Measurements from ENCODE around the gene SLX4.

Gene SLX4

GRCh38 chr16:3579776-3580175, 31.6 kb downstream of the SLX4 start:
- Mint-ChIP-seq H3K36me3 (ENCODE audit: low read depth) (peaks cover 10% of the 10 kb centered on the region), H3K27ac (peak overlapping the region; percentile 93 to 96 (median 93)), H3K4me3 (no peak overlapping the region), H3K9me3 (no peaks in the 10 kb centered on the region), H3K27me3 (ENCODE audit: low read depth) (no peaks in the 10 kb centered on the region), H3K4me1 (peaks cover 20% of the 10 kb centered on the region)
- TF ChIP-seq CTCF (IDR thresholded peaks at IDR 0.05; ENCODE audit: unreplicated experiment in 3 of 3), result no peak

GRCh38 chr16:3578610-3579551, 32.5 kb downstream of the SLX4 start:
- H3K9me3 Mint-ChIP-seq, result no peaks in the 10 kb centered on the region
- H3K27ac Mint-ChIP-seq, result peak overlapping the region; percentile 93 to 96 (median 93)
- peaks cover 20% of the 10 kb centered on the region for H3K4me1 Mint-ChIP-seq
- H3K27me3 Mint-ChIP-seq (ENCODE audit: low read depth), result no peaks in the 10 kb centered on the region
- TF ChIP-seq CTCF (IDR thresholded peaks at IDR 0.05; ENCODE audit: unreplicated experiment in 3 of 3), result no peak
- peaks cover 3% of the 10 kb centered on the region for H3K36me3 Mint-ChIP-seq (ENCODE audit: low read depth)
- no peak overlapping the region for H3K4me3 Mint-ChIP-seq

- Mint-ChIP-seq H3K27ac (no peak overlapping the region), H3K27me3 (ENCODE audit: low read depth) (no peaks in the 10 kb centered on the region), H3K4me3 (no peak overlapping the region), H3K36me3 (ENCODE audit: low read depth) (no peaks in the 10 kb centered on the region), H3K9me3 (no peaks in the 10 kb centered on the region), H3K4me1 (peaks cover 20% of the 10 kb centered on the region)
- TF ChIP-seq CTCF (IDR thresholded peaks at IDR 0.05; ENCODE audit: unreplicated experiment in 3 of 3), result no peak
Observed at GRCh38 chr16:3578121-3578520, 33.3 kb downstream of the SLX4 start.

GRCh38 chr16:3577302-3577752, 34.1 kb downstream of the SLX4 start, which contains the start of gene NLRC3:
Gene NLRC3, minus strand, starts transcription at chr16:3577403. Its CDS starts 12,367 bp downstream, at chr16:3565036.
- Mint-ChIP-seq H3K27me3 (ENCODE audit: low read depth) (no peaks in the 10 kb centered on the region), H3K27ac (no peak within 1 kb of the TSS), H3K4me1 (peaks cover 20% of the 10 kb centered on the region), H3K36me3 (ENCODE audit: low read depth) (no peaks in the 10 kb centered on the region), H3K4me3 (no peak within 1 kb of the TSS), H3K9me3 (no peaks in the 10 kb centered on the region)
- TF ChIP-seq CTCF (IDR thresholded peaks at IDR 0.05; ENCODE audit: unreplicated experiment in 3 of 3), result no peak

- no peak for TF ChIP-seq CTCF (IDR thresholded peaks at IDR 0.05; ENCODE audit: unreplicated experiment in 3 of 3)
- Mint-ChIP-seq H3K27ac (no peak overlapping the region), H3K36me3 (ENCODE audit: low read depth) (no peaks in the 10 kb centered on the region), H3K4me1 (peaks cover 19% of the 10 kb centered on the region), H3K9me3 (peaks cover 2% of the 10 kb centered on the region), H3K27me3 (ENCODE audit: low read depth) (no peaks in the 10 kb centered on the region), H3K4me3 (no peak overlapping the region)
Observed at GRCh38 chr16:3576211-3576610, 35.2 kb downstream of the SLX4 start.

Data from nephron (organoid).